Kidney glomerular epithelial cell (primary cell): ENCODE results near the gene PAK1.
A peak's percentile ranks its signal among the peaks of the same experiment; 100 is the strongest.
"Not testable (repeated sequence)": the region's sequence is repeated elsewhere in the genome, so short reads cannot be mapped to it uniquely, and the experiment has no call there.

Source experiments
- DNase-seq: peaks from one replicate; lab custom pipeline; 2025; lab: John Stamatoyannopoulos, UW

PAK1 gene

DNA sequence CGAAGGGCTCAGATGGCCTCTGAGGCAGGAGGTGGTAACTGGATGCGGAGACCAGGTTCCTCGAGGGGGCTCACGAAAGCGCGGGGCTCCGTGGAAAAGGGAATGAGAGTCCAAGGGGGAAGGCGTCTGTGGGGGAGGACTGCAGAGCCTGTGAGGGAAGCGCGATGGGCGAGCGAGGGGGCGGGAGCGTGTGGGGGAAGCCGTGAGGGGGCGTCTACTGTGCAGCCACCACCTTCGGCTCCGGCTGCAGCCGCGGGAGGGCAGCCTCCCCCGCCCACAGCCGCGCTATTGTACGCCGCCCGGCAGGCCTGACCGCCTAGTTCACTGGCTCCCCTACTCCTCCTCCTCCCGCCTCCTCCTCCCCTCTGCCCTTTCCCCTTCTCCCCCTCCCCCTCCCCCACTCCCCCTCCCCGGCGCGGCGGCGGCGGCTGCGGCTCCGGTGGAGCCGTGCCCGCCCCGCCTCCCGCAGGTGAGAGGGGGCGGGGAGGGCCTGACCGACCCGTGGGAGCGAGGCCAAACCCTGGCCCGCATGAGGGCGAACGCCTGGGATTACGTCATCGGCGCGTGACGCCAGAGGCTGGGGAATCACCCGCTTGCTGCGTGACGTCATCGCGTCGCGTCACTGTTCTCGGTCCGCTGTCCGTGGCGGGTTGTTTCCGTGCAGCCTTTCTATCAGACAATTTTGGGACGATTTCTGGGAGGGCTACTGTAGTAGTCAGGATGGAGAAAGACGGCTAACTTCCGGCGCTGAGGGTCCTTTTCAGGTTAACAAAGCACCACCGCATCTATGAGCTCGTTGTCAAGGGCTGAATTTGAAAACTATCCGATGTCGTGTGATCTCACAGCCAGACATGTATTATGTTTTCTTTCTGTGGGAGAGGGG, at the start of gene PAK1:
PAK1 (minus strand) TSS at position 294 of the 883 bp plus-strand sequence. CDS start 81,574 bp downstream, outside the sequence.
- DNase-seq: peak; percentile 77

DNA sequence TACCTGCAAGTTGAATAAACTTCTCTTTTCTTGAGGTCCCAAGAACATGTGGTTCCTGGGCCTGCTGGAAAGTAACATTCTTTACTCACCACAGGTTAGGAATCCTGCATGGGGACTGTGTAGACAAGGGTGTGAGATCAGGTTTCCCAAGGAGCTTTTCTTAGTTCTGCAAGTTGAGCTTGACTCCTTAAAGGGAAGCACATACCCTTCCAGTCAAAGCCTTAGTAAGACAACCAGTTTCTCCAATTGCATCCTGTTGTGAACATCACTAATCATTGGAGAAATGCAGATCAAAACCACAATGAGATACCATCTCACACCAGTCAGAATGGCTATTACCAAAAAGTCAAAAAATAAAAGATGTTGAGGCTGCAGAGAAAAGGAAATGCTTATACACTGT, 48.3 kb upstream of the PAK1 start:
- DNase-seq: no peak

GRCh38 chr11:77519847-77520246, 46.0 kb upstream of the PAK1 start:
- DNase-seq: no peak

DNA sequence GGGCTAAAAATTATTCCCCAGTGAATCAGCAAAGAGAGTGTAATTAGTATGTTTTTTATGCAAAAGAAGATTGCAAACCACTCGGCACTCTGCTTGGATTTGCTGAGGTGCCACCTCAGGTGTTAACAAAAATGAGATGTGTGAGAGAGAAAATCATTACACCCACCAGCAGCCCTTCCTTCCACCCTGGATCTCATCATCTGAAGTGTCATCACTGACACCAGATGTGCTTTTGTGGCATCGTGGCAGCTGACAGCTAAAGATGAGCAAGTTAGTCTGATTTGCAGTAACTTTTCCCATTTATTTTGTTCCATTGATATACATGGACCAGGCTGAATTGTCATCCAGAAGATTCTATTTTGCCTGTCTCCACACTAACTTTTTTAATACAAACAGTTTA, 44.6 kb upstream of the PAK1 start:
- no peak for DNase-seq

- no peak for DNase-seq
Measured at GRCh38 chr11:77517753-77518152, 43.9 kb upstream of the PAK1 start.

GRCh38 chr11:77517226-77517625, 43.3 kb upstream of the PAK1 start:
- no peak for DNase-seq

DNA sequence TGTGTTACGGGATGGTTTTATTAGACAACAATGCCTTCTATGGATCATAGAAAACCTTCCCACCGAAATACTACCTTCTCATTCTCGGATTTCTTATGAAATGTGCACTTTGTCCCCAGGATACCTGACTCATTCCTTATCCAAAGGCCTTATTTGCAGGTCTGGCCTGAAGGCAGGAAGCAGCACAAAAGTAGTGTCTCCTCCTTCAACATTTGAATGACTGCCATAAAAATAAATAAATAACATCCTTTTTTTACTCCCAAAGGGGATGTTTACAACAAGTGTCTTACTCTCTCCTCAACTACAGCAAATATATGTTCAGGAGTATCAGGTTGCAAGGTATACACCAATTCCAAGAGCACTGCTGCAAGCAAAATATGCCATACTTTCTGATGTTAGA, 41.6 kb upstream of the PAK1 start:
- DNase-seq: no peak

GRCh38 chr11:77515063-77515462, 41.2 kb upstream of the PAK1 start:
- no peak for DNase-seq

DNA sequence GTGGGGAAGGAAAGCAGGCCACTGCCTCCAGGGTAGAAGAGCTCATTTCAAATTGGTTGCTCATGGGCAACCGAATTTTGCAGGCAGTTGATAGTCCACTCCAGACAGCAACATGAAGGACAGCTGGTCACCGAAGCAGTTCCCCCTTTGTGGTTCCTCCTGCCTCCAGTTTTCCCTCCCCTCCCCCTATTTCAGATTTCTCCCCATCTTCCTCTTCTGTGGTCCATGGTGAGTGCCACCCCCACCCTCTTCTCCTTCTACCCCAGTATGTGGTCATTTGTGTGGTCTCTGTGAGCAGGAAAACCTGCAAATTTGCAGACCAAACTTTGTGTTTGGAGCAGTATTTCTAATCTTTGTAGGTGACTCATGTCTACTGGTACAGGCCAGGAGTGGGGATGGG, 38.2 kb upstream of the PAK1 start:
- no peak for DNase-seq

DNA sequence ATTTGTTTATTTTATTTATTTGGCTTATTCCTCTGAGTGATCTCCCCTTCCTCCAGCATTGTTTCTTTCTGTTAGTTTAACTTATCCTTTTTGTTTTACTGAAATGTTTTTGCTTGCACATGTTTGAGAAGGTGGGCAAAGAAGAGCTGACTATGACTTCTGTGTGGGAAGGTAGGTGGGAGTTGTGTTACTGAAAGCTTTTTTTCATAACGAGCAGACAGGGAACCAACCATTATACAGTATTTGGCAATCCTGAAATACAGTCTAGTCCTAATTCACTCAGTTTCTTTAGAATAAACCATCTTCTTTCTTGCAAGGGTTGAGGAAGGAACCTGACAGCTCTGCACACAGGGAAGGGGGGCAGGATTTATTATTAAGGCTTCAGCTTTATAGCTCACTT, 37.0 kb upstream of the PAK1 start:
- DNase-seq: no peak

GRCh38 chr11:77510095-77510494, 36.2 kb upstream of the PAK1 start:
- DNase-seq: no peak

DNA sequence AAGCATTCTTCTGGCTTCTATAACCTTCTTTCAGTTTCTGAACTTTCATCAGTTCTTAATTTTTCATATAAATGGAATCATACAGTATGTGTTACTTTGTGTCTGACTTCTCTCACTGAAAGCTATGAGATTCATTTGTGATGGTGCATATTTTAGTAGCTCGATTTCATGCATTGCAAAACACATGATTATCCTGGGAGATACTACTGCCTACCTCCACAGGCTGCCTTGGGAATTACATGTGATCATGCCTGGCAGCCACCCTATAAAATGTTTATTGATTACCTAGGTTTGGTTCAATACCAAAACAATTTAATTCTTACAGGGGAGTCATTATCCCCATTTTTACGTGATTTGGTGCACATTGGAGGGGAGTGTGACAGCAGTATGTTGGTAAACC, 34.1 kb upstream of the PAK1 start:
- no peak for DNase-seq

GRCh38 chr11:77506857-77507256, 33.0 kb upstream of the PAK1 start:
- peak; percentile 25 for DNase-seq

GRCh38 chr11:77505956-77506355, 32.1 kb upstream of the PAK1 start:
- no peak for DNase-seq

- no peak for DNase-seq
Measured at GRCh38 chr11:77503006-77503405, 29.1 kb upstream of the PAK1 start.

GRCh38 chr11:77502346-77502905, 28.5 kb upstream of the PAK1 start:
- DNase-seq: no peak

GRCh38 chr11:77501758-77502157, 27.9 kb upstream of the PAK1 start:
- DNase-seq: no peak

DNA sequence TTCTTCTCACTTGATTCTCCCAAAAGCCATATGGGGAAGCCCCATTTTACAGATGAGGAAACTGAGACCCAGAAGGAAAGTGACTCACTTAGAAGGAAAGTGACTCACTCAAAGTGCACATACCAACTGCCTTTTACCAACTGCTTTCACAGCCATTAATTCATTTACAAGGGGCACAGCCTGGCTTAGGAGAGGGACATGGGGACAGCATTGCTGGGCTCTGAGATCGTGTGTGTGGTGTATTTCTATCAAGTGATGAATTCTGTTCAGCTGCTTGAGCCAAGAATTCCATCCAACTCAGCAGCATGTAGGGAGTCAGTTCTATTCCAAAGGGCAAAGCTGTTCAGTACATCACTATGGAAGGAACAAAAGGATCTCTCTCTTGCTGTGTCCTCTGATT, 23.5 kb upstream of the PAK1 start:
- DNase-seq: no peak

DNA sequence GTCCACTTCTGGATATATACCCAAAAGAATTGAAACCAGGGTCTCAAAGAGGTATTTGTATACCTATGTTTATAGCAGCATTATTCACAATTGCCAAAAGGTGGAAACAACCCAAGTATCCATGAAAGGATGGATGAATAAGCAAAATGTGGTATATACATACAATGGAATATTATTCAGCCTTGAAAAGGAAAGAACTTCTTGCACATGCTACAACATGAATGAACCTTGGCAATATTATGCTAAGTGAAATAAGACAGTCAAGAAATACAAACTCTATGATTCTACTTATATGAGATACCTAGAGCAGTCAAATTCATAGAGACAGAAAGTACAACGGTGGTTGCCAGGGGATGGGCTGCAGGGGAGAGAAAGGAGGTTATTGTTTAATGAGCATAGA, 21.6 kb upstream of the PAK1 start:
- DNase-seq: no peak

DNA sequence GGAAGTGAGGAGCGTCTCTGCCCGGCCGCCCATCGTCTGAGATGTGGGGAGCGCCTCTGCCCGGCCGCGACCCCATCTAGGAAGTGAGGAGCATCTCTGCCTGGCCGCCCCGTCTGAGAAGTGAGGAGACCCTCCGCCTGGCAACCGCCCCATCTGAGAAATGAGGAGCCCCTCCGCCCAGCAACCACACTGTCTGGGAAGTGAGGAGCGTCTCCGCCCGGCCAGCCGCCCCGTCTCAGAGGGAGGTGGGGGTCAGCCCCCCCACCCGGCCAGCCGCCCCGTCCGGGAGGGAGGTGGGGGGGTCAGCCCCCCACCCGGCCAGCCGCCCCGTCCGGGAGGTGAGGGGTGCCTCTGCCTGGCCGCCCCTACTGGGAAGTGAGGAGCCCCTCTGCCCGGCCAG, 16.1 kb upstream of the PAK1 start:
- not testable (repeated sequence) for DNase-seq

GRCh38 chr11:77487790-77488189, 13.9 kb upstream of the PAK1 start:
- DNase-seq: no peak

DNA sequence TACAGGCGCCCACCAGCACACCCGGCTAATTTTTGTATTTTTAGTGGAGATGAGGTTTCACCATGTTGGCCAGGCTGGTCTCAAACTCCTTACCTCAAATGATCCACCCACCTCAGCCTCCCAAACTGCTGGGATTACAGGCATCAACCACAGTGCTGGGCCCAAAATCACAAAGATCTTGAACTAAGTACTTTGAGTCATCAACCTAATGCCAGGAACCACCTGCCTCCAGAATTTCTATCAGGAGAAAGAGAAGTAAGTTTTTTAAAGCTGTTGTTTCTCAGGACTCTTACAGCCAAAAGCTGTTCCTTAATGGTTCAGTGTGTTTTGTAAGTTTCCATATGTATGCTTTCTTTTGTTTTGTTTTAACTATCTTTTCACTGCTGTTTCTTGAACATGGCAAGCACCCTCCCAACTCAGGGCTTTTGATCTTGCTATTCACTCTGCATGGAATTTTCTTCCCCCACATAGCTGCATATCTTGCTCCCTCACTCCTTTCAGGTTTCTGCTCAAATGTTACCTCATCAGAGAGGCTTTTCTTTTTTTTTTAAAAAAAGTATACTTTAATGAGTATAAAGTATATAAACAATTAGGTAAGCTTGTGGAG, 6.0 kb upstream of the PAK1 start:
- no peak for DNase-seq

DNA sequence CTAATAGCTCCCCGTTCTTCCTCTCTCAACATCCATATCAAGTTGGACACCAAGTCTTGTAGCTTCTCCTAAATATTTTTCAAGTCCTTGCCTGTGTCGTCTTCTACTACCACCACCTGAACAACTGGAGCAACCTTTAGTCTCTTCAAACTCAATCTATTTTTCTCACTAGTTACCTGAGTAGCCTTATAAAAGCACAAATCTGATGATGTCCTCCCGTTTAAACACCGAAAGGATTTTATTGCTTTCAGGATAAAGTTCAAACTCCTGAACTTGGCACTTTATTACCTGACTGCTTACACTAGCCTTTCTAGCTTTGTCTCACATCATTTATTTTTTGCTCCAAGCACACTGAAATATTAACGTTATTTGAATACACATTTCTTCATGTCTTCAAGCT, 1.3 kb upstream of the PAK1 start:
- no peak for DNase-seq
